GM18498 (cell line): Measurements from ENCODE around the gene KCNS3.

ENCODE experiments used
- ATAC-seq: cut with Tn5 transposase; IDR thresholded peaks from one replicate; pipeline ENCODE4 v1.9.1; 2021; ENCODE audit warnings: mild to moderate bottlenecking, moderate library complexity; ENCODE audit not compliant: unreplicated experiment

The KCNS3 gene

DNA sequence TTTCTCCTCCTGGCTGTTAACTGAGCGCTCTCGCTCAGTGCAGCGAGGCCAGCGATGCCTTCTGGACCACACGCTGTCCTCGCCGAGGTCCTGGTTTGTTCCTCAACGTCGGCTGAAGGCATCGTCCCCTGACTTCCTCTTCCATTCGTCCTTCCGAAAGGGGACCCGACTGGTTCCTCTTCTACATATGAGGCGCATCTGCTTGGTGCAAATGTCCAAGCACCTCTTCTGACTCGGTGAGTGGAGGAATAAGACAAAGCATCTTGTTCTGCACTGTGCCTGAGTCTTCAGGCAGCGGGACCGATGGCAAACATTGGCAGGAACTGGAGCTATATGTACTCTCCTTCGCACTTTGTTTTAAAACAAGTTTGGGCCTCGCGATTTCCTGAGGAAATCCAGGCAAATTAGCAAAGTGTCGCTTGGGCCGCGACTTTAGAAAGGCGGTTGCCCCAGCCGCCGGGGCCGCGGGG lies 621 bp upstream of the KCNS3 start:
- peak; percentile 21 for ATAC-seq

DNA sequence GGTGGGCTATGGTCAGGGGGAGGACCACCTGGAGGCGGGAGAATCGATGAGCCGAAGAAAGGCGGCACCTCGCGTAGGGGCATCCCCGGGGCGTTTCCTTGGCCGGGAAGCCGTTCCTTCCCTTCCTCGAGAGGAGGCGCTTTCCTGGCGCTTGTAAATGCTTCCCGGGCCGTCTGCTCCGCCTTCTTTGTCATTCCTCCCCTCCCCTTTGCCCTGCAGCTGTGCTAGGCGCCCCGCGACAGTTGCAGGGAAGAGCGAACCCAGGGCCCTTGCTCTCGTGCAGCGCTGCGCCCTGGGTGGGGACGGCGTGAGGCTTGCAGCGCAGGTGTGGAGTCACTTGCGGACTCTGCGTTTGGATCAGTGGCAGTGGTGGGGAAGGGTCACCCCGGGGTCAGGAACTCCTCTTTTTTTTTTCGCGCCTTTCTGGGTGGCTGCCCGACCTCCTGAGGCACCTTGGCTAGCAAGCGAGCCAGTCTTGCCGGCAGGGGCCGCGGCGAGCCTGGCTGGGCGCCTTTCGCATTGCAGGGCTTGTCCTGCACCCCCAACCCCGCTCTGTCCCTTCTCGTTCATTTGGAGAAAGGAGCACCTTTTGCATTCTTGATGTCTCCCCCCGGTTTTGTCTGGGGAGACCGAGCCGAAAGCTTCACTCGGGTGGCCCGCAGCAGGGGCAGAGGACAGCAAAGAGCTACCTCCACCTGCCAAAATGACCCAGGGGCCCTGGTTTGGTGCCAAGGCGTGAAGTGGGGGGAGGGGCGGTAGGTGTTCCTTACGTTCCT lies 858 bp downstream of the KCNS3 start:
- peak; percentile 18 for ATAC-seq

DNA sequence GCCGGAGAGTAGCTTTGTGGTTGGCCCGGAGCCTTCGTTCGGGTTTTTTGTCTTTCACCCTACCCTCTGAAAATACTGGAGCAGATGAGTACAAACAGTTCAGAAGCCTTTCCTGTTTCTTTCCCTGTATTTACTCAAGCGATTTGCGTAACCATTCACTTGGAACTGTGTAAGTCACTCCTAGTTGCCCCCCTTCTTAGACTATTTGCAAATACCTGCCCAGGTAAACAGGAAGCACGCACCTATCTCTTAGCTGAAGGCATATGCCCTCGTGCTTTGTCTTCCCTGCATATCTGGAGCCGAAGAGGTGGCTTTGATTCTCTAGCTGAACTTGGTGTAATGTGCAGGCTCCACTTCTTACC lies 1.4 kb downstream of the KCNS3 start:
- ATAC-seq, result no peak

DNA sequence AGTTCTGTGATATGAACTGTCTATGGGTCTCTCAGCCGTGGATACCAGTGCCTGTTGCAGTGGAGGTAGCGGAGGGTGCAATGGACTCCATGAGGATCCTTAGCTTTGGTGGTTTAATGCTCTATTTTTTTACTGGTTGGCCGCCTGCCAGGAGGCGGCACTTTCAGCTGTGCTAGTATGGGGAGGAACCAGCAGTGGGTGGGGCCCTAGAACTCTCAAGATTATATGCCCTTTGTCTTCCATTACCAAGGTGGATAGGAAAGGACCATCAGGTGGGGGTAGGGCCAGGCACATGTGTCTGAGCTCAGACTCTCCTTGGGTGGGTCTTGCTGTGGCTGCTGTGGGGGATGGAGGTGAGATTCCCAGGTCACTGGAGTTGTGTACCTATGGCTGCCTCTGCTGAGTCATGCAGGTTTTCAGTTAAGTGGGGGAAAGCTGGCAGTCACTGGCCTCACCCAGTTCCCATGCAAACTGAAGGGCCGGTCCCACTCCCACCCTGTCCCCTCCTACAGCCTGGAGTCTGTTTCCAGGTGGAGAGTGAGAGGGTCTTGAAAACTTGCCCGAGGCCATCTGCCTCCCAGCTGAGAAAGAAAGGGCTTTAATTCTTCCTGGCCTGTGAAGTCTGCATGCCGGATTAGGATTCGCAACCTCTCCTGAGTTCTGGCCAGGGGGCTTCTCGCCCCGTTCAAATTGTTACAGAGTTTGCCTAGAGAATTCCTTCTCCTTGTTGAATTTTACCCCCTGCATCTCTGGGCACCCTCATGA lies 14.5 kb downstream of the KCNS3 start:
- ATAC-seq, result no peak

DNA sequence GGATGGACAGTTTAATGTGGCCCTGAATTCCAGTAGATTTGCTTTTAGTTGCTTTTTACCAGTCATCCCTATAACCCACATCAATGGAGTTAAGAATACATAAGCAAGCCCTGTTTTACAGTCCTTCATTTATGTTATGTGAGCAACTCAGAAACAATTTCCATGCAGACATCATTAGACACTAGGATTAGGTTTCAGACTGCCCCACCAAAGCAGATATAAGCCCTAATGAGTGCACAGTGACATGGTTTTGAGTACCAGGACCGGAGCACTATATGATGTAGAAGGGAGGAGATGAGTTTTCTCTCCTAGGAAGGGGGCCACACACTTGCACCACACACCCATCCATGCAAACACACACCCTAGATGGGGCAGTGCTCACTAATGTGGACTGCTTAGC lies 15.5 kb downstream of the KCNS3 start:
- no peak for ATAC-seq

DNA sequence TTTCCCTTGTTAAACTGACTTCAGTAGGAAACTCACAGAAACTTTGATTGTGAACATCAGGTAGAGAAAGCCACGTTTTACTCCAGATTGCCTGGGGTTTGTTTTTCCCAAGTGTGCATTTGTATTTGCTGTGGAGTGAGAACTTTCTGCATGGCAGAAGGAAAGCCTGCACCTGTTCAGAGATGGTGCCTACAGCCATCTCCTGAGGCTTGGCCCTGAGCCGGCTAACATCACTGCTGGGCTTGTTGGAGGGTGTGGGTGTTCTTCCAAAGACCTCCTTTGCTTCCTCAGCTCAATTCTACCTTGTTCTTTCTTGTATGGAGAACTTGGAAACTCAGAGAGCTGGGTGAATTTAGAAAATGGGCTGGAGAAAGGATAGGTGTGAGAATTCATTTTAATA lies 16.1 kb downstream of the KCNS3 start:
- ATAC-seq, result no peak

DNA sequence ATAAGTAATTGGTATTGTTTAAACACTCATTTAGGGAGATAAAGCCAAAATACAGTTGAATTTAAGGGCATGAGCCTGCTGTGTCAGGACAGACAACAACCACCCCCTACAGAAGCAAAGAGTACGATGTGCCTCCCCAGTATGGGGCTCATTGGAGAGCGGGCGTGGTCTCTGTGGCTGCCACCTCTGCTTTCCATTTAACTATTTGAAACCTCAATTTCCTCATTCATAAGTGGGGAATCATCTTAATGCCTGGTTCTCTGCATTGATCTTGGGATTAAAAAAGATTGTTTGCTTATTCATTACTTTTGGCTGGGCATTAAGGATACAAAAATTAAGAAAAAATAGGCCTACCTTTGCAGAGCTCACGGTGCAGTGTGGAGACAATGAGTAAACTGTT lies 21.4 kb downstream of the KCNS3 start:
- ATAC-seq, result no peak

DNA sequence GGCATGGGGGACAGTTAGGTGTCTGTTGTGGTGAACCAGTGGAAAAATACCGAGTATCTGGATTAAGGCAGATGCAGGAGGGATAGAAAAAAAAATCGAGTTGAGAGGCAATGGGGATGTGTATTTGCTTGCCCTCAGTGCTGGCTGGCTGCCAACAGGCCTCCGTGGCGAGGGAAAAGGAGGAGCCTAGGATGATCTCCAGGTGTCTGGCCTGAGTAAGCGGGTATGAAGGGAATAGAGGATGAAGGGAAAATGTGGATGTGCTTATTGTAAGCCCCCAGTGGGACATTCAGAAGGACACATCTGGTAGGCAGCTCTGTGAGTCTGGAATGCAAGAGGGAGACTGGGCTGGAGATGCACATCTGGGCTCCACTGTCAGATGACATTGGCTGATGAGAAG lies 22.8 kb downstream of the KCNS3 start:
- no peak for ATAC-seq

DNA sequence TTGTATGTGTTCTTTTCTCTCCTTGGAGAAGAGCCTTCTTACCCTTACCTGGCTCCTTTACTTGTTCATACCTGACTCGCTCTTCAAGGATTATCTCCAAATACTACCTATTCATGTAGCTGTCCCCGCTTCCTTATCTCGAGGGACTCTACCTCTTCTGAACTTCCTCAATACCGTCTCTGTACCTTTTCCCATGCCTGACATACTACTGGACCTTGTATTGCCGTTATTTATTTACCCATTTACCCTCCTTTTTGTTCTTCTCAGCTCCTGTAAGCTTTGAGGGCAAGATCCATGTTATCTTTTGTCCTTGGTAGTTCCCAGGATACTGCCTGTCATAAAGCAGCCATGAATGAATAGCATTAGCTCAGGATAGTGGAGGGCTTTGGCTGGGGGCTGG lies 32.5 kb downstream of the KCNS3 start:
- no peak for ATAC-seq

DNA sequence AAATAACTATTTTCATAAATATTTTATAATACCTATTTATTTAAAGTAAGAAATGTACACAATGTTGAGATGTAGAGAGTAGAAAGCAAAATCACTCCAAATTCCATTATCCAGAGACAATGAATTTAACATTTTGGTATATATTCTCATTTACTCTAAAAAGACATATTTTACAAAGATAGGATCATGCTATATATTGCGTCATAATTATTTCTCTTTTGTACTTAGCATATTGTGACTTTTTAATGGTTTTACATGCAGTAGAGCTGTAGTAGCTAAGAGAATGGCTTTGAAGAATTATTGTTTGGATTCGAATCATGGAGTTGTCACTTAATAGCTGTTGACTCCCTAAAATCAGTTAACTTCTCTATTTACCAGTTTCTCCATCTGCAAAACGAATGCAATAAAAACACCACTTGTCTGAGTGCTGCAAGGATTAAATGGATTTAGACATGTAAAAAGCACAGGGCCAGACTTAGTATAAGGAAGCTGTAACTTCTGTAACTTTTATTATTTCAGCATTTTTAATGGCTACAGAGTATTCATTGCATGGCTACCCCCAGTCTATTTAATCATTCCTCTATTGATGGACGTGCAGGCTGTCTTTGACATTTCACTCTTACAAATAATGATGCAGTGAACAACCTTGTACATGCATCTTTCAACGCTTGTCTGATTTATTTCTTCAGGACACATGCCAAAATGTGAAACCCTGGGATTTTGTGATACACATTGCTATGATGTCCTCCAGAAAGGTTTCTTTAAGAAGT lies 33.2 kb downstream of the KCNS3 start:
- ATAC-seq, result peak; percentile 28

DNA sequence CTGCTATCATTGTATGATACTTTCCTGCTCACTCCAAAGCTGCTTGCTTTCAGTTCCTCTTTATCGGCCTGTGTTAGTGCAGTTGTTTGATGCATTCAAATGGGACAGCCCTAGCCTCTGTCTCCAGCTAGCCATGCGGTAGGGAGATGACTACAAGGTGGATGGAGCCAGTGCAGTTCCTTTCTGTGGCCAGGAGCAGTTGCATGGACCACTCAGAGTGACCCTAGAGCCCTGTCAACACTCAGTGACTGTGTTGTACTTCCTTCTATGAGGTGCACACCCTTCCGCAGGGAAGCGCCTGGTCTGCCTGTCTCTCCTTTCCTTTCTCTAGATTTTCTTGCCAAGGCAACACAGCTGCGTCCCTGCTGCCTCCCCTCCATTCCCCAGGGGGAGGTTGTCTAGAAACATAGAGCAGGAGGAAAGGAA lies 33.8 kb downstream of the KCNS3 start:
- ATAC-seq, result peak; percentile 99

DNA sequence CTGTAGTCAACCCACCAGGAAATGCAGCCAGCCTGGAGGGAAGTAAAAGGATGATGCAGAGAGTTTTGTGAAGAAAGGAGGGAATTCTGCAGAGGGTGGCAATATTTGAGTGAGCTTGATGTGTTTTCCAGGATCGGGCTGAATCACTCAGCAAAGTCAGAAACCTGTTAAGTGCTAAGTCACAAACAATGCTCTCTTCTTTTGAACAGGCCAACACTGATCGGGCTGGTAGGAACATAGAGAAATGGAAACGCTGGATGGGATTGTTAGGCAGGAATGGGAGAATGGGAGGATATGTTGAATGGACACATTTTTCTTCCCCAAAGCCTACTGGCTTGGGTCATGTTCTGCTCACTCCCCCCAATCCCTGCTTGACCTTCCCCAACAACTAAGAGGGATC lies 36.6 kb downstream of the KCNS3 start:
- ATAC-seq, result no peak

DNA sequence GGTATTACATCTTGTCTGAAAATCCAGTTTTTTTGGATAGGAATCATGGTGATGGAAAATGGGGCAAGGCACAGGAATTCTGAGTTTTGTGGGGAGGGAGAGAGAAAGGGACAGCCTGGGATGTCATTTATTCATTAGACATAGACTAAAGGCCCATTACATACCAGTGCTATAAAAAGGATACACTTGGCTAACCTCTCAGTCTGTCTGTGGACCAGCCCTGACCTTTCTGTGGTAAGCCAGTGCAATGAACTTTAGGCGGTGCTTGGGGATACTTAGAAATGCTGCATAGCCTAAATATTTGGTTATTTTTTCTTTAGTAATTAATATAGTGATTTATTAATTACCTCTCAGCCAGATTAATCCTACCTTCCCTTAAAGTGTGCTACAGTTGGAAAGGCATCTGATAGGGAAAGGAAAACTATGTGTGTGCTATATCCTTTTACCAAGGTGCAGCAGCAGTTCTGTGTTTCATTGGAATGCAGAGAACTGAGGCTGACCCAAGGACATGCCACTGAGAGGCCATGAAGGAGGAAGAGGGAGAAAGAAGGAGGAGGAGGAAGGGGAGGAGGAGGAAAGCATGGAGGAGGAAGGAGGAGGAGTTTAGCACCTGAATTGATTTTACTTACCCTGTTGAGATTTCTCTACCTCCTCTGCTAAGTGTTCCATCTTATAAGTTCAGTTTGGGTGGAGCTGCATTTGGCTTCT lies 37.5 kb downstream of the KCNS3 start:
- ATAC-seq, result no peak

DNA sequence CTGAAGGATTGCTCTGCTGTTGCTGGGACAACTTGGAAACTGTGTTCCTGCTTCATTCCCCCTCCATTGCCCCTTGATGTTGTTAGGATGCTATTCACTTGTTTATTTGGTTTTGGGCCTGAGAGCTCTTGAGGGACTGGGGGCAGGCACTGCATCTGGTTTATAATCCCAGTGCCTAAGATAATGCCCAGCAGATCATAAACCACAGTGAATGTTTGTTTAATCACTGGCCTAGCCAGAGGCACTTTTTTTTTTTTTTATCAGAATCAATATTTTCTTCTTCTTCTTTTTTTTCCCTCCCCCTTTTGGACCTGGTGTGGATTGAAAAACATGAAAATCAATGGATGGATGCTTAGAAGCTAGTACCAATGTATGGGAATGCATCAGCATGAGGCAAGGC lies 38.1 kb downstream of the KCNS3 start:
- ATAC-seq, result no peak

DNA sequence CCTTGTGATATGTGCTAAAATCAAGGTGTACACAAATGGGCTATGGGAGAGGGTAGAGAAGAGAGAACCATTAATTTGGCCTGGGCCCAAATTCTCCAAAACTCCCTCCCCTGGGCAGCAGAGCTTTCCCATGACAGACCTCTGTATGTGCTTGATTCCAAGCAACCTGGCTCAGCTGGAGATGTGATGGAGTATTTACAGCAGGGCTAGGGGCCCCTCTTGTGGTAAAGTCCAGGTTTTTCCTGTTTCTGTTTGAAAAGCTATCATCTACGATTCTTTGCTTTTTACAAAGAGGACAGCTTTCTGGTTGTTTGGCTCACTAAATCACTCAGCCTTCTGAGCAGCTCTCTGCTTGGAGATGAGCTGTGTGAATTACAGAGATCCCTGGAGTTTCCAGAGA lies 40.3 kb downstream of the KCNS3 start:
- no peak for ATAC-seq

DNA sequence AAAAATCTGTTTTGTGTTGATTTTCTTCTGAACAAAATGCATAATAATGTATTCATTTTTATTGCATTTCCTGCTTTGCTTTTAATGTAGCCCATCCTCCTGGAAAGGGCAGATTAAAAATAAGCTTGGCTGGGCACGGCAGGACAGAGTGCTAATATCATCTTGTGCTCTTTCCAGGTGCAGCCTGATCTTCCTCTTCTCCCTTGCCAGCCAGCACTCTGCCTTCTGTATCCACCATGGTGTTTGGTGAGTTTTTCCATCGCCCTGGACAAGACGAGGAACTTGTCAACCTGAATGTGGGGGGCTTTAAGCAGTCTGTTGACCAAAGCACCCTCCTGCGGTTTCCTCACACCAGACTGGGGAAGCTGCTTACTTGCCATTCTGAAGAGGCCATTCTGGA lies 52.3 kb downstream of the KCNS3 start:
- no peak for ATAC-seq

DNA sequence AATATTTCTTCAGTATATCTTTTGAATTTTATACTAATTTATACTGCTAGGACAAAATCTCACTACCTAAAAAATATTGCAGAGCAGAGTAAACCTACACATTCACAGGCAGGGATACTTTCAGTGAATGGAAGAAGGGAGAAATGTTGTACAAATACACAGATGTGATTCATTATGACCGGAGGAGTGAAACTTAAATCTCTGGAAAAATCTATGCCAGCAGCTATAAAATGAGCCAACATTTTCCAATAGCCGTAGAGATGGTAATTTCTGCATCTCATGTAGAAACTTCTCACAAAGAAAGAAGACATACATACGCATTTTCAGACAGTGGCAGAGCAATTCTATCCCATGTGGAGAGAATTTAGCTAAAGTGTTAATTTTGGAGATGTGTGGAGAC lies 54.8 kb downstream of the KCNS3 start:
- ATAC-seq, result no peak

DNA sequence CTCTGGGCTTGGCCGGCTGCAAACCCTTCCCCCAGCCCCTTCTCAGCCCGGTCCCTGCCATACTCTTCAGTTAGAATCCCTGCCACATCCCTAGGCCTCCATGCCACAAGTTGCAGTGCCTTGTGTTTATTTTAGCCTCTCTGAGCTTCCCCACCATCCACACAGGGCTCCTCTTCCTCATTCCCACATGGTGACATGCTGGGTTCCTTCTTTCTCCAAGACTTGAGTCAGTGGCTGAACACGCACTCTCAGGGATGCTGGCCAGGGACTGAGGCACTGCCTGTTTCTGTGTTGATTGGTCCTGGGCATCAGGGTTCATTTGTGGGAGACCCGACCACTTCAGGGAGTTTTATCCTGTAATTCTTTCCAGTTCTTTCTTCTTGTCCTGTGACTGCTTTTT lies 56.3 kb downstream of the KCNS3 start:
- no peak for ATAC-seq

DNA sequence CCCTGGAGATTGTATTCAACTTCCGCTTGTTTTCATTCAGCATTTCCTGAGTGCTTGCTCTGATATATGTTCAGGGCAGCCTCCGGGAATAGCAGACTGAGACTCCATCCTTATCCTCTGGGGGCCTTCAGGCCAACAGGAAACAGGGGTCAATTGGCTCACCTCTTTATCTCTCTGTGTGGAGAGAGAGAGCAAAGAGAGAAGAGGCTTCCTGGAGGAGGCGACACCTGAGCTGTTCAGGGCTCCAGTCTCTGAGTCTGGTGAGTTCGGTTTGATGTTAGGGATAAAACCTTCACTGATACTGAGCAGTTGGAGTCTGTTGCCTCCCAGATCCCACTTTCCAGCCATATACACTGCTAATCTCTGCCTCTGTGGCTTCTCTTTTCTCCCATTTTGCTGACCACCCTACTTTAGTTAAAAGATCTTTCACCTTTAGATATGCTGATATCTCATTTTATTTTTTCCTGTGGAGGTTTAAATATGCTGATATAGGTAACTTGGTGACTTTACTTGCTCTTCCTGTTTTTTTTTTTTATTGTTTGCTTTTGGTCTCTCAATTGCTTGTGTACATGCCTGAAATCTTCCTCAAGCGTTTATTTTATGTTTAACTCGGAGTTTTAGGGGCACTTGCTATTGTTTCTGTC lies 56.9 kb downstream of the KCNS3 start:
- ATAC-seq, result no peak

DNA sequence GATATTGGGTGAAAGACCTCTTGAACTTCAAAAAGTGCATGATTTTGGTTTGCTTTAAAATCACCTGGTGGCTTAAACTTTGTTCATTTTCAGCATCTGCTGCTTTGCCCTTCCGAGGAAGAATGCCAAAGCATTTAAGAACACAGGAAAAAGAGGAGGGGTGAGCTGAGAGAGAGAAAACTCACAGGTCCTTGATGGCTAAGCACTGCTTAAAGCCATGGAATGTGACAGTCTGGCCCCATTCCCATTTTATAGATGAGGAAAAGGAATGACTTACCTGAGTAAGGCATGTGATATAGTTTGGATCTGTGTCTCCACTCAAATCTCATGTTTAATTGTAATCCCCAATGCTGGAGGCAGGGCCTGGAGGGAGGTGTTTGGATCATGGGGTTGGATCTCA lies 58.1 kb downstream of the KCNS3 start:
- no peak for ATAC-seq
